Esophagus squamous epithelium (tissue), 5 donors: Measurements from ENCODE around the gene SOD2. TPM values are rescaled to one million over a fixed set of nuclear protein-coding genes. Genes with fewer than 3 reads are reported as not detected.

Source experiments
- DNase-seq: peaks from one replicate; lab custom pipeline; 2025; lab: John Stamatoyannopoulos, UW
- H3K27ac ChIP-seq, 4 donors: fragments of 200-600 bp; sonication (generic); one replicate each; pipeline ENCODE4 v1.5.1; 2016 to 2019; ENCODE audit warnings: mild to moderate bottlenecking in 1 of 4
- H3K27me3 ChIP-seq, 4 donors: fragments of 200-600 bp; sonication (generic); 1 replicate in 3 of 4; 2 replicates in 1 of 4; pipeline versions ENCODE4 v1.5.1 to v1.6.0; 2017 to 2021; ENCODE audit warnings: antibody characterized with exemption in 1 of 4
- H3K36me3 ChIP-seq, 3 donors: fragments of 200-600 bp; sonication (generic); one replicate each; pipeline ENCODE4 v1.5.1; 2016 to 2019
- H3K4me1 ChIP-seq, 3 donors: fragments of 200-600 bp; sonication (generic); one replicate each; pipeline ENCODE4 v1.5.1; 2017 to 2019
- H3K4me3 ChIP-seq, 4 donors: fragments of 200-600 bp; sonication (generic); 1 replicate in 3 of 4; 2 replicates in 1 of 4; pipeline ENCODE4 v1.5.1; 2016 to 2019; ENCODE audit warnings: mild to moderate bottlenecking in 2 of 4, moderate library complexity in 1 of 4
- H3K9me3 ChIP-seq, 3 donors: fragments of 200-600 bp; sonication (generic); one replicate each; pipeline ENCODE4 v1.5.1; 2016 to 2019
- POLR2A ChIP-seq, 4 donors: fragments of 450-650 bp; IDR thresholded peaks; one replicate each; pipeline ENCODE4 v1.6.1; 2017; ENCODE audit warnings: antibody characterized with exemption in 4 of 4, mild to moderate bottlenecking in 4 of 4, moderate library complexity in 3 of 4
- WGBS, 2 donors: methylation state at CpG; one replicate each; pipeline ENCODE4 v1.1.5; 2018; 5-methylcytosine and 5-hydroxymethylcytosine counted together
- intact Hi-C: fragments of 100-400 bp; cut with DNase I; formaldehyde crosslinking; loops from one replicate; pipeline ENCODE4 v1.15.0; 2022
- small RNA-seq, 4 donors: library from RNA; depleted of rRNA; stranded (forward); fragments of <200 nt; gene quantifications; one replicate each; pipeline ENCODE3, GENCODE V24; 2016
- total RNA-seq, 4 donors: library from RNA; depleted of rRNA; stranded (reverse); fragments of >200 nt; gene quantifications; one replicate each; pipeline ENCODE4 v1.1.0, GENCODE V29; 2016
- TF ChIP-seq, protein P1 (sequence below), 6 experiments: fragments of 450-650 bp in 4 of 6; fragments of 200-600 bp in 2 of 6; sonication (generic) in 2 of 6; IDR thresholded peaks; one replicate each; pipeline ENCODE4 v1.5.1; 2016 to 2019; ENCODE audit warnings: antibody characterized with exemption in 6 of 6, mild to moderate bottlenecking in 4 of 6, moderate library complexity in 4 of 6
- donor health status: DM: yes; HTN: yes; CAD: no.

The SOD2 gene
- total RNA-seq, 4 donors from 2014 or later = 227 to 792 (median 519) TPM

DNA sequence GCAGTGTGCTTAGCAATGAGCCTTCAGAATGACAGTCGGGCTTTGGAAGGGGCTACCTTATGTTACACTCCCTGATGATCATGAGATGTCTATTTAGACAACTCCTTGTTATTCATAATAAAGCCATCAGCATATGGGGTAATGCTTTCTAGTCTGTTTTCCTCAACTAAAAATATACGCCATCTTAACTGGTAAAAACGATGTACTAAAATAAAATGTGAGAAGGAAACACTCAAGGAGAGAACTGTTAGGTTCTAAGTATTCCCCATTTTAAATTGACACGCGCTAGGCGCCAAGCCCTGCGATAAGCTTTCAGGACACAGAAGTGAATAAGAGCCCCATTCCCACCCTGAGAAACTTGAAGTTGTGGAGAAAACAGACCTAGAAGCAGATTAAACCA lies 43.6 kb downstream of the SOD2 start:
- H3K4me3 ChIP-seq = no peak overlapping the region
- no peak for DNase-seq
- no peak overlapping the region for H3K27ac ChIP-seq
- H3K36me3 ChIP-seq = no peaks in the 10 kb centered on the region
- H3K27me3 ChIP-seq = no peaks in the 10 kb centered on the region
- no peaks in the 10 kb centered on the region for H3K9me3 ChIP-seq
- intact Hi-C loops = loop anchor here (10.0 kb wide), 1 partner anchor 485 kb away; the partner anchor contains the start of gene FNDC1
- no peak for TF ChIP-seq POLR2A (IDR thresholded peaks at IDR 0.05)
- TF ChIP-seq, protein P1, sequence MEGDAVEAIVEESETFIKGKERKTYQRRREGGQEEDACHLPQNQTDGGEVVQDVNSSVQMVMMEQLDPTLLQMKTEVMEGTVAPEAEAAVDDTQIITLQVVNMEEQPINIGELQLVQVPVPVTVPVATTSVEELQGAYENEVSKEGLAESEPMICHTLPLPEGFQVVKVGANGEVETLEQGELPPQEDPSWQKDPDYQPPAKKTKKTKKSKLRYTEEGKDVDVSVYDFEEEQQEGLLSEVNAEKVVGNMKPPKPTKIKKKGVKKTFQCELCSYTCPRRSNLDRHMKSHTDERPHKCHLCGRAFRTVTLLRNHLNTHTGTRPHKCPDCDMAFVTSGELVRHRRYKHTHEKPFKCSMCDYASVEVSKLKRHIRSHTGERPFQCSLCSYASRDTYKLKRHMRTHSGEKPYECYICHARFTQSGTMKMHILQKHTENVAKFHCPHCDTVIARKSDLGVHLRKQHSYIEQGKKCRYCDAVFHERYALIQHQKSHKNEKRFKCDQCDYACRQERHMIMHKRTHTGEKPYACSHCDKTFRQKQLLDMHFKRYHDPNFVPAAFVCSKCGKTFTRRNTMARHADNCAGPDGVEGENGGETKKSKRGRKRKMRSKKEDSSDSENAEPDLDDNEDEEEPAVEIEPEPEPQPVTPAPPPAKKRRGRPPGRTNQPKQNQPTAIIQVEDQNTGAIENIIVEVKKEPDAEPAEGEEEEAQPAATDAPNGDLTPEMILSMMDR (IDR thresholded peaks at IDR 0.05) = no peak
- H3K4me1 ChIP-seq = peaks cover 0 to 8% (median 2%) of the 10 kb centered on the region in 3 donors
- 93% methylated on average over 7 of the region's 7 CpGs for WGBS, 2 donors

DNA sequence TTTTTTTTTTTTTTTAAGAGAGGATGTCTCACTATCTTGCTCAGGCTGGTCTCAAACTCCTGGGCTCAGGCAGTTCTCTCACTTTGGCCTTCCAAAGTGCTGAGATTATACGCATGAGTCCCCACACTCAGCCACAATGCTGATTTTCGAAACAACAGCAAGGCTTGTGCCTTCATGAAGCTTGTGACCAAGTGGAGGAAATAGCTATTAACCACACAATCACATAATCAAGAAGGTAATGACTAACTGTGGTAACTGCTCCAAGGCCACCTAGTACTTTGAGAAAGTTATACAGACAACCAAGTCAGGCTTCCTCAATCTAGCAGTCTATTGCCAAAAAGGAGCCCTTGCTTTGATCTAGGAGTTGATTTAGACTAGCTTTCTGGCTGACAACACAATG lies 46.3 kb downstream of the SOD2 start:
- intact Hi-C loops = loop anchor here (10.0 kb wide), 1 partner anchor 482 kb away; the partner anchor contains the start of gene FNDC1
- DNase-seq = no peak
- H3K27ac ChIP-seq = no peak overlapping the region
- WGBS, 2 donors = 50 to 86% methylated on average over 2 of the region's 2 CpGs
- no peaks in the 10 kb centered on the region for H3K27me3 ChIP-seq
- H3K9me3 ChIP-seq = no peaks in the 10 kb centered on the region
- peaks cover 0 to 8% (median 2%) of the 10 kb centered on the region in 3 donors for H3K4me1 ChIP-seq
- no peak for TF ChIP-seq POLR2A (IDR thresholded peaks at IDR 0.05)
- no peaks in the 10 kb centered on the region for H3K36me3 ChIP-seq
- H3K4me3 ChIP-seq = no peak overlapping the region

DNA sequence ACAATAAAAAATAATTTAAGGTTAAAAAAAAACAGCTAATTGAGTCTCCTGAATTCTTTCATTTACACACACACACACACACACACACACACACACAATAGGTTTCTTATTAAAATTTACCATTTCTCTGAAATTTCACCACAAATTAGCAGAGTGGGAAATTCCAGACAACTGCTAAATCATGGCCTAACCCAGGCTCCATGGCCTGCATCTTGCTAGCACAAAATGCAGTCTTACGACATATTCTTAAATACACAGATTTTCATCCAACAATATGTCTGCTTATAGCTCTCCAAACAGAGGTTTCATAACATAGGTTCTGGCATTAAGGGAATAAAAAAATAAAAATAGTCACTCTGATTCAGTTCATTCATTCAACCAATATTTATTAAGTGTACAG lies 46.9 kb downstream of the SOD2 start:
- peaks cover 0 to 8% (median 2%) of the 10 kb centered on the region in 3 donors for H3K4me1 ChIP-seq
- no peak for TF ChIP-seq POLR2A (IDR thresholded peaks at IDR 0.05)
- TF ChIP-seq, protein P1 (IDR thresholded peaks at IDR 0.05) = no peak
- H3K4me3 ChIP-seq = no peak overlapping the region

DNA sequence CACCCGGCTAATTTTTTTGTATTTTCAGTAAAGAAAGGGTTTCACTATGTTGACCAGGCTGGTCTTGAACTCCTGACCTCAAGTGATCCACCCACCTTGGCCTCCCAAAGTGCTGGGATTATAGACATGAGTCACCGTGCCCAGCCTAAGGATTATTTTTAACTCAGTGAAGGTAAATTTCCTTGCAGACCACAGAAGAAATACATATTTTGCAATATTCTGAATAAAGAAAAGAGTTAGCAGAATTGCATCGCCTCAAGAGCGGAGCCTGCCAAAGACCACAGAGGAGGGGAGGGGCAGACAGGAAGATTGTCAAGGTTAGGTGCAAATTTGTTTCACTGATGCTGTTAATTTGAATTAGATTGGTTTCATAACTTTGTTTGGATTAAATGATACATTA lies 47.4 kb downstream of the SOD2 start:
- H3K36me3 ChIP-seq = no peaks in the 10 kb centered on the region
- TF ChIP-seq POLR2A (IDR thresholded peaks at IDR 0.05) = no peak
- TF ChIP-seq, protein P1 (IDR thresholded peaks at IDR 0.05) = no peak
- intact Hi-C loops = loop anchor here (10.0 kb wide), 1 partner anchor 481 kb away; the partner anchor contains the start of gene FNDC1
- WGBS, 2 donors = 56 to 69% methylated on average over 3 to 4 of the region's 4 CpGs
- H3K27me3 ChIP-seq = no peaks in the 10 kb centered on the region
- no peak for DNase-seq
- H3K4me1 ChIP-seq = peaks cover 0 to 8% (median 2%) of the 10 kb centered on the region in 3 donors
- H3K9me3 ChIP-seq = no peaks in the 10 kb centered on the region
- no peak overlapping the region for H3K4me3 ChIP-seq
- no peak overlapping the region for H3K27ac ChIP-seq

More for the DNA sequence above, 46.9 kb downstream of the SOD2 start:
- Histone ChIP-seq H3K27me3 (no peaks in the 10 kb centered on the region), H3K27ac (no peak overlapping the region), H3K9me3 (no peaks in the 10 kb centered on the region), H3K36me3 (no peaks in the 10 kb centered on the region)
- intact Hi-C loops = loop anchor here (10.0 kb wide), 1 partner anchor 481 kb away; the partner anchor contains the start of gene FNDC1
- 81 to 88% methylated on average over 1 of the region's 1 CpG for WGBS, 2 donors
- no peak for DNase-seq

Small RNAs within 50 kb of the gene (small RNA-seq; reads per million reads assigned to genes)
- gene RNU4ATAC18P = 0 to 0.15 (median 0) reads per million in 4 donors

Other genes starting within 250 kb of the SOD2 start
- 100 to 1,000 TPM in 1 of 4 donors, 10 to 100 TPM in 3; 45.0 to 105 (median 82.6) TPM for gene WTAP, start 34.3 kb upstream of the SOD2 start, total RNA-seq
- 10 to 100 TPM; 24.9 to 56.8 (median 40.8) TPM for gene ACAT2, start 68.8 kb upstream of the SOD2 start, total RNA-seq
- 100 to 1,000 TPM in 3 of 4 donors, 10 to 100 TPM in 1; 75.1 to 189 (median 172) TPM for gene TCP1, start 96.4 kb upstream of the SOD2 start, total RNA-seq
- gene MRPL18, start 97.2 kb upstream of the SOD2 start, total RNA-seq = 10 to 100 TPM; 46.9 to 94.2 (median 56.0) TPM
- gene PNLDC1, start 107.0 kb upstream of the SOD2 start, total RNA-seq = not detected
- gene MAS1, start 197.7 kb upstream of the SOD2 start, total RNA-seq = not detected